ENCODE data around the gene MGME1. TPM values are rescaled to one million over a fixed set of nuclear protein-coding genes. Genes with fewer than 3 reads are reported as not detected.
"Not testable (repeated sequence)": the region's sequence is repeated elsewhere in the genome, so short reads cannot be mapped to it uniquely, and the experiment has no call there.

MGME1 gene
- total and polyA plus RNA-seq, 9 of the 15 experiments (the other 6 are each of a cell fraction or from before 2014, with no cell fraction given) = 13.4 to 45.1 (median 30.6) TPM

GRCh38 chr20:18024606-18025127, 55.8 kb downstream of the MGME1 start:
- Histone ChIP-seq H3K9ac (ENCODE audit: insufficient read depth in 1 of 2, low read depth in 2 of 2, low read length in 2 of 2) (no peak overlapping the region), H3K27ac (ENCODE audit: extremely low read depth, low read depth, low read length) (no peak overlapping the region), H3K4me1 (replicated peaks in 1 of 2; ENCODE audit: control insufficient read depth in 2 of 2, insufficient read depth in 2 of 2, low read length in 2 of 2) (no peaks in the 10 kb centered on the region; a peak in 1 of 5 replicates), H3K36me3 (ENCODE audit: control insufficient read depth, insufficient read depth, low read length) (no peaks in the 10 kb centered on the region), H3K9me1 (ENCODE audit: control insufficient read depth, insufficient read depth, low read length) (no peaks in the 10 kb centered on the region), H3K27me3 (ENCODE audit: control insufficient read depth in 2 of 2, insufficient read depth in 2 of 2, low read length in 2 of 2) (peaks cover 0 to 10% of the 10 kb centered on the region in 2 experiments; a peak in 2 of 5 replicates), H3K9me3 (replicated peaks; ENCODE audit: control insufficient read depth, insufficient read depth, low read depth, low read length) (no peaks in the 10 kb centered on the region), H4K20me1 (replicated peaks; ENCODE audit: control insufficient read depth, insufficient read depth, low read length) (no peaks in the 10 kb centered on the region), H3K4me2 (ENCODE audit: insufficient read depth, low read length) (no peak overlapping the region), H2AFZ (ENCODE audit: low read depth, low read length) (no peak overlapping the region), H3K4me3 (no peak overlapping the region), H3K79me2 (ENCODE audit: control insufficient read depth, insufficient read depth, low read length) (no peaks in the 10 kb centered on the region)
- intact Hi-C loops (cut with micrococcal nuclease) = no loop called here
- TF ChIP-seq RBM34 (IDR thresholded peaks at IDR 0.05; ENCODE audit: borderline replicate concordance, insufficient read depth, low read length) (no peak), ZNF12 (CRISPR knock-in tag; IDR thresholded peaks at IDR 0.05) (no peak), ZNF57 (CRISPR knock-in tag; IDR thresholded peaks at IDR 0.05) (no peak), MTF1 (CRISPR knock-in tag; IDR thresholded peaks at IDR 0.05; ENCODE audit: borderline replicate concordance) (no peak), MCM5 (IDR thresholded peaks at IDR 0.05; ENCODE audit: low read depth) (no peak), CBX8 (IDR thresholded peaks at IDR 0.05; ENCODE audit: borderline replicate concordance, extremely low read depth, low read depth, low read length, poor library complexity, severe bottlenecking) (no peak), SUPT5H (IDR thresholded peaks at IDR 0.05) (no peak), NFXL1 (CRISPR knock-in tag; IDR thresholded peaks at IDR 0.05) (no peak), PBX2 (CRISPR knock-in tag; IDR thresholded peaks at IDR 0.05; ENCODE audit: low read depth) (no peak), PBX2 (tag; conservative IDR thresholded peaks at IDR 0.05; ENCODE audit: low read depth) (no peak)
- in situ Hi-C loops (cut with MboI) = no loop called here
- no peak for ATAC-seq
- CTCF ChIA-PET (ENCODE audit: low intra/inter-chr PET ratio) = interaction anchor here (0.6 kb wide), 1 partner anchor 1203 kb away, joined by 3 read pairs; no protein-coding TSS in a partner anchor
- POLR2A ChIA-PET = no interaction called here
- WGBS (ENCODE audit: insufficient coverage, low coverage, missing lambda C conversion rate) = 6% methylated on average over 9 of the region's 15 CpGs
- no peak for FAIRE-seq
- no peak for DNase-seq (ENCODE audit: extremely low read depth in 1 of 4, low spot score in 3 of 4)
- no TSS peak for BruUV-seq (replicated peaks)

GRCh38 chr20:18027011-18027410, 58.2 kb downstream of the MGME1 start:
- H3K4me1 ChIP-seq (replicated peaks in 1 of 2; ENCODE audit: control insufficient read depth in 2 of 2, insufficient read depth in 2 of 2, low read length in 2 of 2); H3K4me2 ChIP-seq (ENCODE audit: insufficient read depth, low read length); H4K20me1 ChIP-seq (replicated peaks; ENCODE audit: control insufficient read depth, insufficient read depth, low read length); H3K36me3 ChIP-seq (ENCODE audit: control insufficient read depth, insufficient read depth, low read length); H3K9ac ChIP-seq (ENCODE audit: insufficient read depth in 1 of 2, low read depth in 2 of 2, low read length in 2 of 2); POLR2A ChIA-PET; H3K4me3 ChIP-seq; in situ Hi-C loops (cut with MboI); intact Hi-C loops (cut with micrococcal nuclease); H3K27ac ChIP-seq (ENCODE audit: extremely low read depth, low read depth, low read length); H3K9me1 ChIP-seq (ENCODE audit: control insufficient read depth, insufficient read depth, low read length); DNase-seq (ENCODE audit: extremely low read depth in 1 of 4, low spot score in 3 of 4); H3K79me2 ChIP-seq (ENCODE audit: control insufficient read depth, insufficient read depth, low read length); FAIRE-seq; H3K9me3 ChIP-seq (replicated peaks; ENCODE audit: control insufficient read depth, insufficient read depth, low read depth, low read length); CTCF ChIA-PET (ENCODE audit: low intra/inter-chr PET ratio); H2AFZ ChIP-seq (ENCODE audit: low read depth, low read length); ATAC-seq; BruUV-seq (replicated peaks): not testable (repeated sequence)
- 3% methylated on average over 7 of the region's 7 CpGs for WGBS (ENCODE audit: insufficient coverage, low coverage, missing lambda C conversion rate)
- peaks cover 6 to 21% of the 10 kb centered on the region in 2 experiments; a peak in 4 of 5 replicates for H3K27me3 ChIP-seq (ENCODE audit: control insufficient read depth in 2 of 2, insufficient read depth in 2 of 2, low read length in 2 of 2)
